Measurements from ENCODE around the gene NUP107.

GRCh38 chr12:68761442-68761812 is 74.6 kb downstream of the NUP107 start:
- TF ChIP-seq CTCF (IDR thresholded peaks at IDR 0.05) (no peak), POLR2A (IDR thresholded peaks at IDR 0.05) (no peak)

Measured in adrenal gland (tissue), 5 donors.